CD4-positive, alpha-beta T cell treated with Interleukin-21 for 1 hour (primary cell): ENCODE results near the gene MRO.
A peak's percentile ranks its signal among the peaks of the same experiment; 100 is the strongest.
"Not testable (repeated sequence)": the region's sequence is repeated elsewhere in the genome, so short reads cannot be mapped to it uniquely, and the experiment has no call there.

ENCODE experiments used
- DNase-seq: peaks from one replicate; pipeline ENCODE4 v3.0.0-alpha.2; 2020

The MRO gene

GRCh38 chr18:50833496-50833895, 13.7 kb upstream of the MRO start:
- DNase-seq, result not testable (repeated sequence)

GRCh38 chr18:50832754-50833153, 12.9 kb upstream of the MRO start:
- DNase-seq, result no peak

- no peak for DNase-seq
Observed at GRCh38 chr18:50830544-50830943, 10.7 kb upstream of the MRO start.

- DNase-seq, result no peak
Observed at GRCh38 chr18:50829644-50830043, 9.8 kb upstream of the MRO start.

GRCh38 chr18:50826027-50826426, 6.2 kb upstream of the MRO start:
- no peak for DNase-seq

- DNase-seq, result no peak
Observed at GRCh38 chr18:50825621-50826020, 5.8 kb upstream of the MRO start.

GRCh38 chr18:50822756-50823155, 2.9 kb upstream of the MRO start:
- DNase-seq, result no peak

- DNase-seq, result no peak
Observed at GRCh38 chr18:50820901-50821520, 1.2 kb upstream of the MRO start.

GRCh38 chr18:50819027-50819727, 639 bp downstream of the MRO start:
- no peak for DNase-seq

GRCh38 chr18:50816419-50817166, 3.2 kb downstream of the MRO start:
- no peak for DNase-seq

GRCh38 chr18:50814395-50814794, 5.4 kb downstream of the MRO start:
- DNase-seq, result no peak

- no peak for DNase-seq
Observed at GRCh38 chr18:50813353-50813752, 6.5 kb downstream of the MRO start.

- DNase-seq, result no peak
Observed at GRCh38 chr18:50812834-50813233, 7.0 kb downstream of the MRO start.

GRCh38 chr18:50807176-50807575, 12.6 kb downstream of the MRO start:
- DNase-seq, result no peak

GRCh38 chr18:50806208-50806616, 13.6 kb downstream of the MRO start:
- DNase-seq, result peak; percentile 4

- no peak for DNase-seq
Observed at GRCh38 chr18:50805732-50806131, 14.1 kb downstream of the MRO start.

GRCh38 chr18:50803592-50803991, 16.2 kb downstream of the MRO start:
- DNase-seq, result no peak

GRCh38 chr18:50802141-50802540, 17.7 kb downstream of the MRO start:
- no peak for DNase-seq

- no peak for DNase-seq
Observed at GRCh38 chr18:50797142-50797541, 22.7 kb downstream of the MRO start.

GRCh38 chr18:50796495-50796894, 23.3 kb downstream of the MRO start:
- no peak for DNase-seq

- DNase-seq, result no peak
Observed at GRCh38 chr18:50793641-50794565, 25.9 kb downstream of the MRO start.

GRCh38 chr18:50792885-50793284, 26.9 kb downstream of the MRO start:
- DNase-seq, result no peak
